GM19467 (cell line): ENCODE measurements around the gene PRDM8.
"Not testable (repeated sequence)": the region's sequence is repeated elsewhere in the genome, so short reads cannot be mapped to it uniquely, and the experiment has no call there.

Source experiments
- ATAC-seq: cut with Tn5 transposase; IDR thresholded peaks from one replicate; pipeline ENCODE4 v1.9.1; 2021; ENCODE audit warnings: mild to moderate bottlenecking, moderate library complexity; ENCODE audit not compliant: unreplicated experiment

Gene PRDM8

GRCh38 chr4:80225595-80225994 is 28.3 kb downstream of the PRDM8 start:
- ATAC-seq: no peak

GRCh38 chr4:80226094-80226493 is 28.8 kb downstream of the PRDM8 start:
- ATAC-seq: no peak

GRCh38 chr4:80228460-80228859 is 31.2 kb downstream of the PRDM8 start:
- ATAC-seq: no peak

- ATAC-seq: peak; percentile 22
These were observed 31.8 kb downstream of the PRDM8 start for GRCh38 chr4:80229128-80229527.

GRCh38 chr4:80229590-80229989 is 32.3 kb downstream of the PRDM8 start:
- ATAC-seq: peak; percentile 88

- ATAC-seq: no peak
These were observed 33.9 kb downstream of the PRDM8 start for GRCh38 chr4:80231180-80231579.

GRCh38 chr4:80232707-80233370 is 35.5 kb downstream of the PRDM8 start:
- ATAC-seq: no peak

GRCh38 chr4:80233390-80233789 is 36.1 kb downstream of the PRDM8 start:
- no peak for ATAC-seq

GRCh38 chr4:80235451-80235850 is 38.1 kb downstream of the PRDM8 start:
- ATAC-seq: no peak

- no peak for ATAC-seq
These were observed 40.7 kb downstream of the PRDM8 start for GRCh38 chr4:80237992-80238391.

- ATAC-seq: no peak
These were observed 42.3 kb downstream of the PRDM8 start for GRCh38 chr4:80239480-80240150.

GRCh38 chr4:80240976-80241375 is 43.7 kb downstream of the PRDM8 start:
- ATAC-seq: no peak

- ATAC-seq: no peak
These were observed 46.1 kb downstream of the PRDM8 start for GRCh38 chr4:80243274-80244018.

GRCh38 chr4:80247484-80247883 is 50.2 kb downstream of the PRDM8 start:
- ATAC-seq: not testable (repeated sequence)

GRCh38 chr4:80249144-80249543 is 51.8 kb downstream of the PRDM8 start:
- no peak for ATAC-seq

- no peak for ATAC-seq
These were observed 55.1 kb downstream of the PRDM8 start for GRCh38 chr4:80252427-80252826.

GRCh38 chr4:80252953-80253352 is 55.6 kb downstream of the PRDM8 start:
- ATAC-seq: no peak

- no peak for ATAC-seq
These were observed 56.2 kb downstream of the PRDM8 start for GRCh38 chr4:80253510-80253909.
